HG02642 (cell line): ENCODE data around the gene YIPF2.
"Not testable (repeated sequence)": the region's sequence is repeated elsewhere in the genome, so short reads cannot be mapped to it uniquely, and the experiment has no call there.

Experiments
- ATAC-seq: cut with Tn5 transposase; IDR thresholded peaks from one replicate; pipeline ENCODE4 v1.9.1; 2021; ENCODE audit warnings: mild to moderate bottlenecking; ENCODE audit not compliant: unreplicated experiment, poor library complexity

The YIPF2 gene

DNA sequence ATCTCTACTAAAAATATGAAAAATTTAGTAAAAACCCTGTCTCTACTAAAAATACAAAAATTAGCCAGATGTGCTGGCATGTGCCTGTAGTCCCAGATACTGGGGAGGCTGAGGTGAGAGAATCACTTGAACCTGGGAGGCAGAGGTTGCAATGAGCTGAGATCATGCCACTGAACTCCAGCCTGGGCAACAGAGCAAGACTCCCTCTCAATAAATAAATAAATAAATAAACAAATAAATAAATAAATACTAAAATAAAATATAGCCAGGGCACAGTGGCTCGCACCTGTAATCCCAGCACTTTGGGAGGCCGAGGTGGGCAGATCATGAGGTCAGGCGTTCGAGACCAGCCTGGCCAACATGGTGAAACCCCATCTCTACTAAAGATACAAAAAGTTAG is 15.0 kb upstream of the YIPF2 start:
- ATAC-seq = not testable (repeated sequence)

DNA sequence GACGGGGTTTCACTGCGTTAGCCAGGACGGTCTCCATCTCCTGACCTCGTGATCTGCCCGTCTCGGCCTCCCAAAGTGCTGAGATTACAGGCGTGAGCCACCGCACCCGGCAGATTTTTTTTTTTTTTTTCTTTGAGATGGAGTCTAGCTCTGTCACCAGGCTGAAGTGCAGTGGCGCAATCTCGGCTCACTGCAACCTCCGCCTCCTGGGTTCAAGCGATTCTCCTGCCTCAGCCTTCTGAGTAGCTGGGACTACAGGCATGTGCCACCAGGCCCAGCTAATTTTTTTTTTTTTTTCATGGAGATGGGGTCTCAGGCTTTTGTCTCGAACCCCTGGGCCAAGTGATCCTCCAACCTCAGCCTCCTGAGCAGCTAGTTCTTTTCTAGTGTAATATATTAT is 13.2 kb upstream of the YIPF2 start:
- ATAC-seq = not testable (repeated sequence)

DNA sequence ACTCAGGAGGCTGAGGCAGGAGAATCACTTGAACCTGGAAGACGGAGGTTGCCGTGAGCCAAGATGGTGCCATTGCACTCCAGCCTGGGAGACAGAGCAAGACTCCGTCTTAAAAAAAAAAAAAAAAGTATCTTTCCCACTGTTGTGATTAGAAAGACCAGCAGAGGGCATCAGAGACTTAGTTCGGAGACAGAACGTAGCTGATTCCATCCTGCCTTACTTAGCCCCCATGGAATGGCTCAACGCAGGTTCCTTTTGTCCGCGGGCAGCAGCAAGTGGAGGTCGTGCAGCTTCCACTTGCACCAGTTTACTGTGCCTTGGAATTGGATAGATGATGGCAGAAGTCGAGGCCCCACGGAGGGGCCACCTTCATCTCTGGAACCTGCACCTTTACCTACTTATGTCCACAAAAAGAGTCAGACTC is 8.2 kb upstream of the YIPF2 start:
- ATAC-seq = no peak

DNA sequence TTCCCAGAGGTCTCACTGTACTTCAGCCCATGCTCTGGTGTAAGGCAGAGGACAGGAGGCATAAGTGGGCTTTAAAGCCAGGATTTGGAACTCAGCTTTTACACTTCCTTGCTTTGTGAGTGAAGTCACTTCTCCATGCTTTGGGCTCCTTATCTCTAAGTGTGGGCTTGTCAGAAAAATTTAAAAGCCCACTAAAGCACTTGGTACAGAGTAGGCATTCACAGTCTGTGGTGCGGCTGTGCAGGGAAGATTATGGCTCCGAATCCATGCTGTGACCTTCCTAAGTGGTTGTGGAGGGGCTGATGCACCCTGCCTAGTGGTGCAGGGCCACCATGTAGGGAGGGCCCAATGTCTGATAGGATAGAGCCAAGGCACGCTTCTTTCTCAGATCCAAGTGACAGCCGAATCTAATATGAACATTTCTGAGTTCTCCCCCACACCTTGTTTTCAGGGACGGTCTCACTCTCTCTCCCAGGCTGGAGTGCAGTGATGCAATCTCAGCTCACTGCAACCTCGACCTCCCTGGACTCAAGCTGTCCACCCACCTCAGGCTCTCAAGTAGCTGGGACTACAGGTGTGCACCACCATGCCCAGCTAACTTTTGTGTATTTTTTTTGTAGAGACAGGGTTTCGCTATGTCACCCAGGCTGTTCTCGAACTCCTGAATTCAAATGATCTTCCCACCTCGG is 7.1 kb upstream of the YIPF2 start:
- no peak for ATAC-seq

DNA sequence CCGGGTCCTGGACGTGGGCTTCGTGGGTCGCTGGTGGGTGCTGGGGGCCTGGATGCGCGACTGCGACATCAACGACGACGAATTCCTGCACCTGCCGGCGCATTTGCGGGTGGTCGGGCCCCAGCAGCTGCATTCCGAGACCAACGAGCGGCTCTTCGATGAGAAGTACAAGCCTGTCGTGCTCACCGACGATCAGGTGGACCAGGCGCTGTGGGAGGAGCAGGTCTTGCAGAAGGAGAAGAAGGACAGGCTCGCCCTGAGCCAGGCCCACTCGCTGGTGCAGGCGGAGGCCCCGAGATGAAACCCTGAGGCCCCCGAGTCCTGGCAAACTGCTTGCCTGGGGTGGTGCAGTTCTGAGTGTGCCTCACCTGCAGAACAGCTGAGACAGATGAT is 959 bp upstream of the YIPF2 start:
- ATAC-seq = peak; percentile 2

DNA sequence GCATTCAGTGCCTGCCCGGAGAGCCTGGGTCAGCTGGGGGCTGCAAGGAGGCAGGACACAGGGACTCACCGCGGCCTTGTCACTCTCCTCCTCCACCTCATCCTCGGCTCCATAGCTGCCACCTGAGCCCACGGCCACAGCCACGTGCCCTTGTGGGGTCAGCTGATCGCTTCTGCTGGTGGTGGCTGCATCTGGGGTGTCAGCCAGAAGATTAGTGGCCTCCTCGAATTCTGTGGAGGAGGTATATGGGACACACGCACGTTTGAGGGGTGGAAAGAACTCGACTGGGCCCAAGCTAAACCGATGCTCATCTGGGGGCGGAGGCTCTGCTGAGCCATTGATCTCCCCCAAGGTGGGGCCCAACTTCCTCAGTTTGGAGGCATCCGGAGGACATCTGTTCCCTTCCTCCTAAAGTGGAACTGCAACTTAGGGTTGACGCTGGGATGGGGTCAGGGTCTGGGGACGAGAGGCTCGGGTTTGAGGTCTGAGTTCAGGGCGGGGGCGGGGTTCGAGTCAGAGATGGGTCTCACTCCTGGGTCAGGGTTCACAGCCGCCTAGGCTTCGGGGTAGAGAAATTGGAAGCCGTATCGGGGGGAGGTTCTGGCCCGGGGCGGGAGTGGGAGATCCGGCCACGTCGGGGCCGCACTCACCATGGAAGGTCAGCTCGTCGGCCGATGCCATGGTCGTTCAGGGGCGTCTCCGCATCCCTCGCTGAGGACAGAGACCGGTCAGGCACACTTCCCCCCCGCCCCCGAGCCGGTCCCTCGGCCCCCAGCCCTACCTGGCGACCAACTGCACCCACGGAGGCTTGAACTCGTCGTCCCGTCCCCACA is 493 bp downstream of the YIPF2 start:
- ATAC-seq = peak; percentile 18

DNA sequence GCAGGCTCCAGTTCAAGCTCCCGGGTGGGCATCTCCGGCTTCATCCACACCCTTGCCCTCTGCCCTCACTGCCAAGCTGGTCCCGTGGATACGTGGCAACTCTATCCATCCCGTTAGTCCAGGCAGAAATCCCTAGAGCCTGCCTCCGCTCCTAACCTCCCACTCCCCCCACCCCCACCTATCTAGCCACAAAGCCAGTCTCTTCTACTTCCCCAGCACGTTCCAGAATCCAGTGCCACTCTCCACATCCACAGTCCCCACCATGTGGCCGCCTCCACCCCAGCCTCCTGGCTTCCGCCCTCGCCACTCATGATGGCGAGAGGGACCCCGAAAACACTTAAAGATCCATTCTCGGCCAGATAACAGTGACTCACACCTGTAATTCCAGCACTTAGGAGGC is 3.8 kb downstream of the YIPF2 start:
- no peak for ATAC-seq

DNA sequence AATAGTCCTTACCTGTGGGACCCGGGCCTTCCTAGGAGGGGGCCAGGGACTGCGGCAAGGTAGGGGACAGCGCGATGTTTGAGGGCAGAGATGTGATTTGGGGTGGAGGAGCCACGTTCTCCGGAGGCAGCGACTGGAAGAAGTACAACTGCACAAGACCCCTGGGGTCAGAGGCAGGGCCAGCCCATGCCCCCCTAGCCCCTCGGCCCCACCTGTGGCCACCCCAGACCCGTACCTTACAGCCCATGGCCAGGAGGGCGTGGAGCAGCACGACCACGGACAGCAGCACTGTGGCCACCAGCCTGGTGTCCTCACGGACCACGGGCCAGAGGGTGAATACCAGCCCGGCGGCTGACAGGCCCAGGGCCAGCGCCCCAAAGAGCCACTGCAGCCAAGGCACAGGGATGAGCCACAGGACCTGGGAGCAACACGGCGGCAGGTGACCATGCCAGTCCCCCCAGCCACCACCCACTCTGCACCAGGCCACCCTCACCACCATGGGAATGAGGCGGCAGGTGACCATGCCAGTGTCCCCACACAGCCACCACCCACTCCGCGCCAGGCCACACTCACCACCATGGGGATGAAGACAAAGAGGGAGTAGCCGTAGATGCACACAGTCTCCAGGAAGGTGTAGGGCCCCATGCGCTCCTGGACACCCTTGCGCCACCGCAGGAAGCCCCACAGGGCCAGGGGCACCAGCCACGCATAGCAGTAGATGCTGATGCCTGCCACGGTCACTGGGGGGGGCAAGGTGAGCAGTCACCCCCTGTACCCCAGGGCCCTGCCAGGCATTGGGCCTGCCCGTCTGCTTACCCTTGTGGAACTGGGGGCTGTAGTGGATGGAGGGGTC is 5.0 kb downstream of the YIPF2 start:
- ATAC-seq = no peak

DNA sequence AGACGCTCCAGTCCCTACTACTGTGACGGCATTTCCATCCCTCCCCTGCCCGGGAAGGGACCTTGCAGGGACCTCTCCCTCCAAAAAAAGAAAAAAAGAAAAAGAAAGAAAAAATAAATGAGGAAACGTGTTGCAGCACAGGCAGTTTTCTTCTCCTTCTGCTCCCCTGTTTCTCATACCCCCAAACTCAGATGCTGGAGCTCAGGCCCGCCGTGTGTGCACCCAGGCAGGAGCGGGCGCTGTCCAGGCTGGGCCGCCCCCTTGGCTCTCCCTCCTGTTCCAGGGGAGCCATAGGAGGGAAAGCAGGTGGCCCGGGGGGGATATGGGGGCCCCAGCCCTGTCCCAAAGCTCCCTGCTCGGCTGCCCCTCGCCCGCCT is 5.8 kb downstream of the YIPF2 start:
- ATAC-seq = no peak

DNA sequence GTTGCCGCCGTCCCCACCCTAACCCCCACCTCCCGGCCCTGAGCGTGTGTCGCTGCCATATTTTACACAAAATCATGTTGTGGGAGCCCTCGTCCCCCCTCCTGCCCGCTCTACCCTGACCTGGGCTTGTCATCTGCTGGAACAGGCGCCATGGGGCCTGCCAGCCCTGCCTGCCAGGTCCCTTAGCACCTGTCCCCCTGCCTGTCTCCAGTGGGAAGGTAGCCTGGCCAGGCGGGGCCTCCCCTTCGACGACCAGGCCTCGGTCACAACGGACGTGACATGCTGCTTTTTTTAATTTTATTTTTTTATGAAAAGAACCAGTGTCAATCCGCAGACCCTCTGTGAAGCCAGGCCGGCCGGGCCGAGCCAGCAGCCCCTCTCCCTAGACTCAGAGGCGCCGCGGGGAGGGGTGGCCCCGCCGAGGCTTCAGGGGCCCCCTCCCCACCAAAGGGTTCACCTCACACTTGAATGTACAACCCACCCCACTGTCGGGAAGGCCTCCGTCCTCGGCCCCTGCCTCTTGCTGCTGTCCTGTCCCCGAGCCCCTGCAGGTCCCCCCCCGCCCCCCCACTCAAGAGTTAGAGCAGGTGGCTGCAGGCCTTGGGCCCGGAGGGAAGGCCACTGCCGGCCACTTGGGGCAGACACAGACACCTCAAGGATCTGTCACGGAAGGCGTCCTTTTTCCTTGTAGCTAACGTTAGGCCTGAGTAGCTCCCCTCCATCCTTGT is 6.4 kb downstream of the YIPF2 start:
- no peak for ATAC-seq

DNA sequence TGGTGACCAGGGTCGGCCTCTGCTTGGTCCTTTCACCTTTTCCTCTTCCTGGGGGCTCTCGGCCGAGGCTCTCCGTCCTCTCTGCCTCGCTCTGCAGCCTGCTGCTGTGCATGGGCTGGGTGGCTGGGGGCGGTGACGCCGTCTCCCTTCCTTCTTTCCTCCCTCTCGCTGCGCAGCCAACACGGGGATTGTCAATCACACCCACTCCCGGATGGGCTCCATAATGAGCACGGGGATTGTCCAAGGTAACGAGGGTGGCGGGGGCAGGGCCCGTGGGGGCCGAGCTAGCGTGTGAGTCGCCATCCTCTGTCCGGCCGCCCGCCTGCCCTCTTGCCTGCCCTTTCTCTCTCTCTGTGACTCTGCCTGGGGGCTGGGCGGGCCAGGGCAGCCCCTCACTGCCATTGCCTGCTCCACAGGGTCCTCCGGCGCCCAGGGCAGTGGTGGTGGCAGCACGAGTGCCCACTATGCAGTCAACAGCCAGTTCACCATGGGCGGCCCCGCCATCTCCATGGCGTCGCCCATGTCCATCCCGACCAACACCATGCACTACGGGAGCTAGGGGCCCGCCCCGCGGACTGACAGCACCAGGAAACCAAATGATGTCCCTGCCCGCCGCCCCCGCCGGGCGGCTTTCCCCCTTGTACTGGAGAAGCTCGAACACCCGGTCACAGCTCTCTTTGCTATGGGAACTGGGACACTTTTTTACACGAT is 7.1 kb downstream of the YIPF2 start:
- ATAC-seq = no peak

DNA sequence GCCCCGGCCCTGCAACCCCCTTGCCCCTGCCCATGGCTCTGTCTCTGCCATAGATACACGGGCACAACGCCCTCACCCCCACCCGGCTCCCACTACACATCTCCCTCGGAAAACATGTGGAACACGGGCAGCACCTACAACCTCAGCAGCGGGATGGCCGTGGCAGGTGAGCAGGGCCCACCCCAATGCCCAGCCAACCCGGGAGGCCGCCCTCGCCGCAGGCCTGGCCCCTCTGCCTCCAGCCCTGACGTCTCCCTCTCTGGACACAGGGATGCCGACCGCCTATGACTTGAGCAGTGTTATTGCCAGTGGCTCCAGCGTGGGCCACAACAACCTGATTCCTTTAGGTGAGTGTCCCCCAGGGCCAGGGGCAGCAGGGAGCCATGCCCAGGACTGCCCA is 7.7 kb downstream of the YIPF2 start:
- ATAC-seq = no peak

DNA sequence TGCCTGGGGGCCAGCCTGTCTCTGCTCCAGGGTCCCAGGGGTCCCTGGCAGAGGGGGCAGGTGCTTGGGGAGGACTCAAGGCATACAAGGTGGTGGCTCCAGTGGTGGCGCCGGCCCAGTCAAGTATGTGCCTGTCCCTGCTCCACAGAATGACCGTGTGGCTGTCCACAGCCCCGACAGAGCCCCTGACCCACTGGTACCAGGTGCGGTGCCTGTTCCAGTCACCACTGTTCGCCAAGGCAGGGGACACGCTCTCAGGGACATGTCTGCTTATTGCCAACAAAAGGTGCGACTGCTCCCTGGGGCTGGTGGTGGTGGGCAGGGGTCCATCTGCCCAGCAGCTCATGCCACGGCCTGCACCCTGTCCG is 8.2 kb downstream of the YIPF2 start:
- no peak for ATAC-seq

DNA sequence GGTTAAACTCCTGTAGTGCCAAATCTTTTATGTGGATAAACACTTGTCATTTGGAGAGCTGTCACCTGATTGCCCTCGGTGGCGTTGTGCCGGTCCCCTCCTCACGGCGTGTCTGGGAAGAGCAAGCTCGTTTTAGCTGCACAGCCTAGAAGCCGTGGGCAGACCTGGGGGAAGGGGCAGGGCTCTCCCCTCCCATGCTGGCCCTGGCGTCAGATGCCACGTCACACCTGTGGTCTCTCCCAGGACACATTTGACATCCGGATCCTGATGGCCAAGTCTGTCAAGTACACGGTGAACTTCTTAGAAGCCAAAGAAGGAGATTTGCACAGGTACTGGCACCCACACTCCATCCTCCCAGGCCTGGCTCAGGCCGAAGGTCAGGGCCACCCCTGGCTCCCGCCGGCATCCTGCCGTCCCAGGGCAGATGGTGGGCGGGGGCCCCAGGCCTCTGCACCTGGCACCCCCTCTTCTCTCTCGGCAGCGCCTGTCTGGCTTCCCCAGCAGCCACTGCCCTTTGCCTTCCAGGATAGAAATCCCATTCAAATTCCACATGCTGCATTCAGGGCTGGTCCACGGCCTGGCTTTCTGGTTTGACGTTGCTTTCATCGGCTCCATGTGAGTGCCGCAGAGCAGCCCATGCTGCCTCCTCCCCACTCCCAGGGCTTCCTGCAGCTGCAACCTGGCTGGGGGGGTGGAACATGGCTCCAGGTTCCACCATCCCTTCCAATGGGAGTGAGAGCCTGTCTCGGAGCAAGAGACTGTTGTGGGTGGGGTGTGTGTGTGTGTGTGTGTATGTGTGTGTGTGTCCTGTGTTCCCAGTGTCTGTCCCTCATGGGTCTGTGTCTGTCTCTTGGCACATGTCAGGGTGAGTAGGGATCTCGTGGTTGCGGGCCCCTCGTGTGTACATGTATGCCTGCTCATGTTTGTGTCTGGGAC is 8.8 kb downstream of the YIPF2 start:
- ATAC-seq = no peak

DNA sequence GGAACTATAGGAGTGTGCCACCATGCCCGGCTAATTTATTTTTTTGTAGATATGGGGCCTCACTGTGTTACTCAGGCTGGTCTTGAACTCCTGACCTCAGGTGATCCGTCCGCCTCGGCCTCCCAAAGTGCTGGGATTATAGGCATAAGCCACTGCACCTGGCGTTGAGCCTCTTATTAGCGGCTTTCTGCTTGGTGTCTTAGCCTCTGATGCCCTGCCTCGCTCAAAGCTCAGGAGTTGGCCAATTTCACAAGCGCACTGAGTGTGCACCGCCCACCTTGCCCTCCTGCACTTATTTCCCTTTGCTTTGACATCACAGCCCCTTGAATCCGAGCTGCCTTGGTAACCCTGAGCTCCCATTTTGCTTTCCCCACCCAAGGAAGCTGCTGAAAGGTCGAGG is 10.1 kb downstream of the YIPF2 start:
- no peak for ATAC-seq

DNA sequence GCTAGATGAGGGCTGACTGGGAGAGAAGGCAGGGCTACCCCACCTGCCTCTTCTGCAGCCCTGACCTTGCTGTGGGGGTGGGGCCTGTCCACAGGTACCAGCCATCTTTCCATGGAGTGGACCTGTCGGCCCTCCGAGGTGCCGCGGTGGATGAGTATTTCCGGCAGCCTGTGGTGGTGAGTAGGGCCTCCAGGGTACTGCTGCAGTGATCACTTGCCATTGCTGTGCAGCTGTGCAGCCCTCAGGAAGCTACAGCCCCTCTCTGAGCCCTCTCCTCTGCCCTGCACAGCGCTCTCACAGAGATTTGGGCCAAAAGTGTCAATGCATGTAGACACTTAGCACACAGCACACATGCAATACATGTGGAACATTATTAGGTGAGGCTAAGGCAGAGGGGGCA is 11.8 kb downstream of the YIPF2 start:
- ATAC-seq = no peak

DNA sequence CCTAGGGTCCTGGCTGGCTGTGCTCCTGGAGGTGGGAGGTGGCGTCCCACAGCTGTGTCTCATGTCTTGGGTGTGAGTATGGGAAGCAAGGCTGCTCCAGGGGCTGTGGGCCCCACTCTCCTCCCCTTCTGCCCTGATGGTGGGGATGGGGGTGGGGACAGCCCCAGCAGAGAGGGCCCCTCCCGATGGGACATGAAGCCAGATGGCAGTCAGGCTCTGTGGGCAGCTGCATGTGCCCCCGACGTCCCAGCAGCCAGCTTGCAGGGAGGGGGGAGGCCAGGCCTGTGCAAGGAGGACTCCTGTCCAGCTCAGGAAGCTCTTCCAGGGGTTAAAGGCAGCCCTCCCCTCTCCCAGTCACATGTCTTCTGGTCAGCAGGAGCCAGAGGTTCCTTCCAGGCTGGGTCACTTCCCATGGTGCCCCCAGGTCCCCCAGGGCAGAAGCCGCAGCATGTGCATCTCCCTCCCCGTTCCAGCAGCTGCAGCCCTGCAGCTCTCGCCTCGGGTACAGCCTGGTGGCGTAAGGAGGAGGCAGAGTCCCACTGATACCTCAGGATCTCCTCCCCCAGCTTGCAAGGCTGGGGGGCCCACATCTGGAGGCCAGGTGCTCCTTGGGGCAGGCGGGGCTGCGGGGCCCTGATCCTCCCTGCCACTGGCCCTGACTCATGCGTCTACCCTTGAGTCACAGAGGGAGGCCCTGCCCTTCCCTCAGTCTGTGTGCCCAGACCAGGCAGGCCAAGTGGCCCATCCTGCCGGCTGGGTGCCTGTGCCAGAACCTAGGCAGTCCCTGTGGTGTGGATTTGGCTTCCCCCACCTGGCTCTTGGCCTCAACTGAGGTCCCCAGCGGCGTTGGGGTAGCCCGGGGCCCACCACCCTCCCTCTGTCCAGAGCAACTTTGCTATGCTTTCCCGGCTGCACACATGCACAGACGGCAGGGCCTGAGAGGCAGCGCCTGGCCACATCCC is 13.0 kb downstream of the YIPF2 start:
- no peak for ATAC-seq
